Gastrocnemius medialis (tissue), 4 donors: ENCODE results near the gene SLC25A2. TPM values are rescaled to one million over a fixed set of nuclear protein-coding genes. Genes with fewer than 3 reads are reported as not detected.

ENCODE experiments used
- ATAC-seq, 2 donors: fragments of 150-250 bp; one replicate each; pipeline ENCODE4 v1.9.1; 2016
- DNase-seq, 2 donors: peaks; one replicate each; pipeline ENCODE4 v3.0.0-alpha.2; 2019
- H3K27ac ChIP-seq, 4 donors: fragments of 200-600 bp; sonication (generic); 1 replicate in 1 of 4; 2 replicates in 3 of 4; pipeline ENCODE4 v1.5.1; 2016 to 2018; ENCODE audit warnings: mild to moderate bottlenecking in 2 of 4, moderate library complexity in 1 of 4
- H3K27me3 ChIP-seq, 3 donors: fragments of 200-600 bp; sonication (generic) in 2 of 3; 1 replicate in 1 of 3; 2 replicates in 2 of 3; pipeline versions ENCODE4 v1.5.1 to v1.6.0; 2016 to 2019; ENCODE audit warnings: mild to moderate bottlenecking in 1 of 3, moderate library complexity in 1 of 3
- H3K36me3 ChIP-seq, 2 donors: fragments of 200-600 bp; sonication (generic) in 1 of 2; one replicate each; pipeline ENCODE4 v1.5.1; 2017 to 2018
- H3K4me1 ChIP-seq, 2 donors: fragments of 200-600 bp; sonication (generic) in 1 of 2; one replicate each; pipeline ENCODE4 v1.5.1; 2016 to 2017; ENCODE audit warnings: mild to moderate bottlenecking in 2 of 2
- H3K4me3 ChIP-seq, 4 donors: fragments of 200-600 bp; sonication (generic) in 3 of 4; 1 replicate in 1 of 4; 2 replicates in 3 of 4; pipeline ENCODE4 v1.5.1; 2016 to 2019; ENCODE audit warnings: mild to moderate bottlenecking in 2 of 4
- H3K9me3 ChIP-seq, 3 donors: fragments of 200-600 bp; sonication (generic) in 2 of 3; 1 replicate in 1 of 3; 2 replicates in 2 of 3; pipeline ENCODE4 v1.5.1; 2016 to 2019
- CTCF ChIP-seq, 5 experiments: fragments of 450-650 bp in 3 of 5; fragments of 200-600 bp in 2 of 5; sonication (generic) in 2 of 5; IDR thresholded peaks in 4 of 5; conservative IDR thresholded peaks in 1 of 5; 1 replicate in 4 of 5; 2 replicates in 1 of 5; pipeline ENCODE4 v1.5.1; 2016 to 2019; ENCODE audit warnings: antibody characterized with exemption in 5 of 5, mild to moderate bottlenecking in 3 of 5, moderate library complexity in 3 of 5
- POLR2A ChIP-seq, 2 donors: fragments of 450-650 bp; IDR thresholded peaks; one replicate each; pipeline ENCODE4 v1.6.1; 2017; ENCODE audit warnings: antibody characterized with exemption in 2 of 2, mild to moderate bottlenecking in 2 of 2, moderate library complexity in 2 of 2
- in situ Hi-C, 4 donors: fragments of 200-750 bp; cut with MboI; loops; one replicate each; pipeline versions ENCODE4 v1.15.0 to v1.8.0; 2017; ENCODE audit warnings: low sequenced_read_pairs in 4 of 4
- intact Hi-C: fragments of 100-400 bp; cut with DNase I; formaldehyde crosslinking; loops from one replicate; pipeline ENCODE4 v1.15.1; 2023; ENCODE audit warnings: low total_unique reads
- total RNA-seq, 4 donors: library from RNA; depleted of rRNA; stranded (reverse); fragments of >200 nt; gene quantifications; one replicate each; pipeline versions ENCODE4 v1.1.0 to v1.2.3, GENCODE V29; 2016

The SLC25A2 gene
- total RNA-seq, 4 donors from 2014 or later, result 0.49 TPM; not detected in 3

GRCh38 chr5:141258464-141258863 lies 45.4 kb downstream of the SLC25A2 start:
- intact Hi-C loops (no loop called here), in situ Hi-C loops (no loop called here)
- Histone ChIP-seq H3K9me3 (peaks cover 36 to 84% (median 37%) of the 10 kb centered on the region in 3 donors), H3K36me3 (peaks cover 0 to 17% of the 10 kb centered on the region in 2 donors), H3K27me3 (no peaks in the 10 kb centered on the region), H3K4me3 (peak overlapping the region in 1 of 4 donors; percentile 10), H3K27ac (no peak overlapping the region), H3K4me1 (no peaks in the 10 kb centered on the region)
- TF ChIP-seq CTCF (IDR thresholded peaks at IDR 0.05 in 4 of 5, conservative IDR thresholded peaks at IDR 0.05 in 1 of 5), result no peak
- no peak for TF ChIP-seq POLR2A (IDR thresholded peaks at IDR 0.05)
- no peak for DNase-seq
- no peak for ATAC-seq

Other genes with a start within 250 kb of the SLC25A2 start
- gene PCDHB2, start 209.4 kb downstream of the SLC25A2 start, total RNA-seq, result 1 to 10 TPM in 2 of 4 donors, under 1 TPM in 2; 0.71 to 1.7 (median 1.2) TPM
- gene PCDHB3, start 203.6 kb downstream of the SLC25A2 start, total RNA-seq, result under 1 TPM in 3 of 4 donors, not detected in 1; 0.61 to 0.72 (median 0.71) TPM
- gene PCDHB4, start 182.2 kb downstream of the SLC25A2 start, total RNA-seq, result 1 to 10 TPM in 3 of 4 donors, under 1 TPM in 1; 1.00 to 3.0 (median 1.8) TPM
- gene PCDHB5, start 168.8 kb downstream of the SLC25A2 start, total RNA-seq, result 1 to 10 TPM in 1 of 4 donors, under 1 TPM in 3; 0.38 to 1.5 (median 0.91) TPM
- gene PCDHB6, start 154.0 kb downstream of the SLC25A2 start, total RNA-seq, result under 1 TPM in 3 of 4 donors, not detected in 1; 0.09 to 0.46 (median 0.19) TPM
- under 1 TPM; 0.07 to 0.75 (median 0.20) TPM for gene PCDHB7, start 131.4 kb downstream of the SLC25A2 start, total RNA-seq
- under 1 TPM in 2 of 4 donors, not detected in 2; 0.16 to 0.20 TPM for gene PCDHB8, start 126.3 kb downstream of the SLC25A2 start, total RNA-seq
- gene PCDHB16, start 121.7 kb downstream of the SLC25A2 start, total RNA-seq, result 1 to 10 TPM in 3 of 4 donors, under 1 TPM in 1; 0.87 to 2.5 (median 1.7) TPM
- 1 to 10 TPM in 1 of 4 donors, under 1 TPM in 3; 0.15 to 3.0 (median 0.71) TPM for gene PCDHB9, start 116.9 kb downstream of the SLC25A2 start, total RNA-seq
- under 1 TPM; 0.23 to 0.61 (median 0.54) TPM for gene PCDHB10, start 111.7 kb downstream of the SLC25A2 start, total RNA-seq
- gene PCDHB11, start 104.4 kb downstream of the SLC25A2 start, total RNA-seq, result 1 to 10 TPM in 1 of 4 donors, under 1 TPM in 3; 0.05 to 1.1 (median 0.53) TPM
- 1 to 10 TPM in 1 of 4 donors, under 1 TPM in 3; 0.41 to 1.1 (median 0.59) TPM for gene PCDHB12, start 95.3 kb downstream of the SLC25A2 start, total RNA-seq
- gene PCDHB13, start 90.1 kb downstream of the SLC25A2 start, total RNA-seq, result 1 to 10 TPM in 1 of 4 donors, under 1 TPM in 3; 0.40 to 2.1 (median 0.69) TPM
- gene PCDHB14, start 80.7 kb downstream of the SLC25A2 start, total RNA-seq, result 1 to 10 TPM in 1 of 4 donors, under 1 TPM in 3; 0.62 to 1.9 (median 0.76) TPM
- 1 to 10 TPM in 1 of 4 donors, under 1 TPM in 3; 0.33 to 1.2 (median 0.52) TPM for gene PCDHB15, start 58.7 kb downstream of the SLC25A2 start, total RNA-seq
- 10 to 100 TPM; 60.9 to 91.2 (median 79.8) TPM for gene TAF7, start 16.7 kb upstream of the SLC25A2 start, total RNA-seq
- gene PCDHGA1, start 26.5 kb upstream of the SLC25A2 start, total RNA-seq, result under 1 TPM; 0.65 to 0.97 (median 0.71) TPM
- gene PCDHGA2, start 34.7 kb upstream of the SLC25A2 start, total RNA-seq, result 1 to 10 TPM in 2 of 4 donors, under 1 TPM in 2; 0.66 to 1.5 (median 1.2) TPM
- gene PCDHGA3, start 39.8 kb upstream of the SLC25A2 start, total RNA-seq, result 1 to 10 TPM; 1.5 to 2.8 (median 2.0) TPM
- 1 to 10 TPM in 1 of 4 donors, under 1 TPM in 3; 0.20 to 1.1 (median 0.74) TPM for gene PCDHGB1, start 46.0 kb upstream of the SLC25A2 start, total RNA-seq
- 1 to 10 TPM; 1.3 to 5.4 (median 1.5) TPM for gene PCDHGA4, start 51.0 kb upstream of the SLC25A2 start, total RNA-seq
- gene PCDHGB2, start 55.9 kb upstream of the SLC25A2 start, total RNA-seq, result 1 to 10 TPM in 3 of 4 donors, under 1 TPM in 1; 0.55 to 3.4 (median 1.9) TPM
- gene PCDHGA5, start 60.1 kb upstream of the SLC25A2 start, total RNA-seq, result 1 to 10 TPM in 2 of 4 donors, under 1 TPM in 2; 0.07 to 1.8 (median 0.93) TPM
- 1 to 10 TPM in 3 of 4 donors, under 1 TPM in 1; 0.29 to 2.0 (median 1.2) TPM for gene PCDHGB3, start 66.2 kb upstream of the SLC25A2 start, total RNA-seq
- gene PCDHGA6, start 69.8 kb upstream of the SLC25A2 start, total RNA-seq, result 1 to 10 TPM in 3 of 4 donors, under 1 TPM in 1; 0.83 to 1.6 (median 1.6) TPM
- 1 to 10 TPM; 1.3 to 2.4 (median 1.9) TPM for gene PCDHGA7, start 78.7 kb upstream of the SLC25A2 start, total RNA-seq
- gene PCDHGB4, start 83.6 kb upstream of the SLC25A2 start, total RNA-seq, result 1 to 10 TPM in 3 of 4 donors, under 1 TPM in 1; 0.88 to 2.1 (median 1.3) TPM
- 1 to 10 TPM in 2 of 4 donors, under 1 TPM in 2; 0.82 to 1.8 (median 1.2) TPM for gene PCDHGA8, start 88.6 kb upstream of the SLC25A2 start, total RNA-seq
- 1 to 10 TPM; 3.0 to 6.3 (median 4.4) TPM for gene PCDHGB5, start 93.9 kb upstream of the SLC25A2 start, total RNA-seq
- 1 to 10 TPM in 3 of 4 donors, under 1 TPM in 1; 0.95 to 4.0 (median 1.5) TPM for gene PCDHGA9, start 98.7 kb upstream of the SLC25A2 start, total RNA-seq
- gene PCDHGB6, start 104.0 kb upstream of the SLC25A2 start, total RNA-seq, result 1 to 10 TPM; 1.4 to 4.6 (median 2.9) TPM
- 1 to 10 TPM in 3 of 4 donors, under 1 TPM in 1; 0.80 to 2.4 (median 1.2) TPM for gene PCDHGA10, start 108.9 kb upstream of the SLC25A2 start, total RNA-seq
- 1 to 10 TPM; 3.0 to 5.7 (median 3.3) TPM for gene PCDHGB7, start 113.6 kb upstream of the SLC25A2 start, total RNA-seq
- gene PCDHGA11, start 117.0 kb upstream of the SLC25A2 start, total RNA-seq, result 1 to 10 TPM; 1.2 to 3.3 (median 1.3) TPM
- gene PCDHGA12, start 126.5 kb upstream of the SLC25A2 start, total RNA-seq, result 1 to 10 TPM; 1.1 to 5.4 (median 1.7) TPM
- 10 to 100 TPM; 11.8 to 14.5 (median 13.8) TPM for gene PCDHGC3, start 171.9 kb upstream of the SLC25A2 start, total RNA-seq
- gene PCDHGC4, start 181.0 kb upstream of the SLC25A2 start, total RNA-seq, result 10 to 100 TPM in 1 of 4 donors, 1 to 10 TPM in 1, under 1 TPM in 1, not detected in 1; 0.31 to 20.4 (median 1.7) TPM
- gene PCDHGC5, start 185.0 kb upstream of the SLC25A2 start, total RNA-seq, result 1 to 10 TPM in 1 of 4 donors, under 1 TPM in 2, not detected in 1; 0.16 to 1.5 (median 0.36) TPM